Measurements from ENCODE around the gene WDR46. TPM values are rescaled to one million over a fixed set of nuclear protein-coding genes. Genes with fewer than 3 reads are reported as not detected.

Gene WDR46
- total and polyA plus RNA-seq, 2 of the 8 experiments (the other 6 are each of a cell fraction or from before 2014, with no cell fraction given): 69.7 to 91.0 TPM

DNA sequence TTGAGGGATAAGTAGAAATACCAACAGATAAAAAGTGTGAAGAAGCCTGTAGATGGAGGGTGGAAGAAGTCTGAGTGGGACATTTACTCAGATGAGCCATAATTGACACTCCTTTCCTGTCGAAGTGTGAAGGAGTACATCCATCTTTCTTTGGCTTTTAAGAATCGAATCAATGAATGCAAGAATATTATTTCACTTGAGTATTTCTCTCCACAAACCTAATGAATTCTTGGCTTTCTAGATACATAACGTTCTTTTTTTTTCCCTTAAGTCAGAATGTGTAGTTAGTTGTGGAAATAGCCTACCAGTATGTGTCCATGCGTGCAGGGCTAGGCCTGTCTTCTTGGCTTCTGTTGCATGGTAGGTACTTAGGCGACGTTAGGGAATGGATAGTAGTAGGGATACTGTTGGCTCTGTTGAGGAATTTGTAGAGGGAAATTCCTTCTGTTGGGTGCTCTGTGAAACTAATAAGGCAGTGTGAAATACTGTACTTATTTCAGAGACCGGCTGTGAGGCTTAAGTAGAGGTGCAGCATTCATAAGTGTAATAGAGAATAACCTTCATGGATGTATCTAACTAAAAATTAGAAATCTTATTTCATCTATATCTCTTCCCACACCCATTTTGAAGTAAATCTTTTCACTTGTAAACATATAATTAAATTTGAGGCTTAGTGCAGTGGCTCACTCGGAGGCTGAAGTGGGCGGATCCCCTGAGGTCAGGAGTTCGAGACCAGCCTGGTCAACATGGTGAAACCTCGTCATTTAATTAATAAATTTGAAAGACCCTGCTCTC lies 15.7 kb downstream of the WDR46 start (continued):
- TF ChIP-seq HDAC6 (IDR thresholded peaks at IDR 0.05; ENCODE audit: low read depth, low read length) (no peak), POLR2A (IDR thresholded peaks at IDR 0.05; ENCODE audit: control extremely low read depth in 1 of 2, low read depth in 2 of 2, low read length in 2 of 2) (no peak), KDM1A (IDR thresholded peaks at IDR 0.05; ENCODE audit: borderline replicate concordance, low read length) (no peak), BCL11A (IDR thresholded peaks at IDR 0.05; ENCODE audit: low read depth in 2 of 2, low read length in 2 of 2) (no peak), TEAD4 (IDR thresholded peaks at IDR 0.05; ENCODE audit: low read depth, low read length) (no peak), RXRA (IDR thresholded peaks at IDR 0.05; ENCODE audit: insufficient read depth, low read depth, low read length) (no peak), ASH2L (IDR thresholded peaks at IDR 0.05; ENCODE audit: low read length) (no peak), HDAC2 (IDR thresholded peaks at IDR 0.05; ENCODE audit: borderline replicate concordance in 1 of 2, low read depth in 2 of 2, low read length in 2 of 2) (no peak), PHF8 (conservative IDR thresholded peaks at IDR 0.05; ENCODE audit: low read depth, low read length) (no peak)
- TF ChIP-seq, protein P1, sequence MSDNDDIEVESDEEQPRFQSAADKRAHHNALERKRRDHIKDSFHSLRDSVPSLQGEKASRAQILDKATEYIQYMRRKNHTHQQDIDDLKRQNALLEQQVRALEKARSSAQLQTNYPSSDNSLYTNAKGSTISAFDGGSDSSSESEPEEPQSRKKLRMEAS (IDR thresholded peaks at IDR 0.05): no peak
